Loucy (cell line): ENCODE data around the gene CAMTA1.

Experiments
- H2AFZ ChIP-seq: fragments of 200-600 bp; sonication (generic); 2 replicates; pipeline ENCODE4 v1.6.0; 2016; ENCODE audit warnings: antibody characterized with exemption, mild to moderate bottlenecking, low read length, moderate library complexity
- H3F3A ChIP-seq: fragments of 200-600 bp; 2 replicates; pipeline ENCODE4 v1.6.0; 2016; ENCODE audit warnings: antibody characterized with exemption, low read depth, mild to moderate bottlenecking
- H3K27me3 ChIP-seq: fragments of 200-600 bp; sonication (generic); 2 replicates; pipeline ENCODE4 v1.6.1; 2014; ENCODE audit warnings: low read length, mild to moderate bottlenecking; ENCODE audit not compliant: insufficient read depth, poor library complexity, severe bottlenecking
- H3K36me3 ChIP-seq: fragments of 200-600 bp; sonication (generic); 2 replicates; pipeline ENCODE4 v1.6.1; 2016; ENCODE audit warnings: low read length; ENCODE audit not compliant: insufficient read depth
- H3K4me1 ChIP-seq: fragments of 200-600 bp; sonication (generic); 2 replicates; pipeline ENCODE4 v1.5.1; 2014; ENCODE audit warnings: low read length, mild to moderate bottlenecking; ENCODE audit not compliant: insufficient read depth, poor library complexity, severe bottlenecking
- H3K4me2 ChIP-seq: fragments of 200-600 bp; sonication (generic); 2 replicates; pipeline ENCODE4 v1.6.0; 2014; ENCODE audit warnings: antibody characterized with exemption, low read length, low read depth, mild to moderate bottlenecking; ENCODE audit not compliant: poor library complexity, severe bottlenecking
- H3K4me3 ChIP-seq: fragments of 200-600 bp; sonication (generic); 2 replicates; pipeline ENCODE4 v1.5.1; 2014; ENCODE audit warnings: low read length, mild to moderate bottlenecking, mixed read lengths; ENCODE audit not compliant: poor library complexity, severe bottlenecking
- H3K79me2 ChIP-seq: fragments of 200-600 bp; sonication (generic); 2 replicates; pipeline ENCODE4 v1.6.1; 2014; ENCODE audit warnings: low read length; ENCODE audit not compliant: insufficient read depth
- H3K9ac ChIP-seq: fragments of 200-600 bp; sonication (generic); 2 replicates; pipeline ENCODE4 v1.6.0; 2014; ENCODE audit warnings: mild to moderate bottlenecking, low read depth, low read length, moderate library complexity; ENCODE audit not compliant: poor library complexity, severe bottlenecking
- H3K9me2 ChIP-seq: fragments of 200-600 bp; sonication (generic); replicated peaks from 2 replicates; pipeline ENCODE4 v1.6.1; 2016; ENCODE audit warnings: low read depth, low read length, mixed read lengths
- H3K9me3 ChIP-seq: fragments of 200-600 bp; sonication (generic); 2 replicates; pipeline ENCODE4 v1.6.1; 2014; ENCODE audit warnings: mild to moderate bottlenecking, antibody characterized with exemption, low read length, low read depth; ENCODE audit not compliant: insufficient read depth
- H4K20me1 ChIP-seq: fragments of 200-600 bp; sonication (generic); 2 replicates; pipeline ENCODE4 v1.6.0; 2014; ENCODE audit warnings: antibody characterized with exemption, low read length, mild to moderate bottlenecking; ENCODE audit not compliant: insufficient read depth, poor library complexity, severe bottlenecking
- CTCF ChIP-seq: fragments of 200-600 bp; sonication (generic); conservative IDR thresholded peaks from 2 replicates; pipeline ENCODE4 v1.5.1; 2014; ENCODE audit warnings: mild to moderate bottlenecking, antibody characterized with exemption, low read length
- EZH2phosphoT487 ChIP-seq: fragments of 200-600 bp; IDR thresholded peaks from 2 replicates; pipeline ENCODE4 v1.6.1; 2018; ENCODE audit warnings: antibody characterized with exemption, mild to moderate bottlenecking, moderate library complexity, borderline replicate concordance

CAMTA1 gene

DNA sequence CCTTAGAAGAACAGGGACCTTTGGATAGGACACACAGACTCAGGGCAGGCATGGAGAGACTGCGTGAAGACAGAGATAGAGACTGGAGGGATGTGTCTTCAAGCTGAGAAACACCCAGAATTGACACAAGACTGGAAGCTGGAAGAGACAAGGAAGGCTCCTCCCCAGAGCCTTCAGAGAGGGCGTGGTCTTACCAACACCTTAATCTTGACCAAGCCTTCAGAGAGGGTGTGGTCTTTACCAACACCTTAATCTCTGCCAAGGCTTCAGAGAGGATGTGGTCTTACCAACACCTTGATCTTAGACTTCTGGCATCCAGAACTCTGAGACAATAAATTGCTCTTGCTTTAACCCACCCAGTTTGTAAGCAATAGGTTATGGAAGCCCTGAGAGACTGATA lies 504.4 kb downstream of the CAMTA1 start:
- no peaks in the 10 kb centered on the region for H3K9me3 ChIP-seq
- TF ChIP-seq CTCF, result no peak
- no peak for TF ChIP-seq EZH2phosphoT487
- H3K4me2 ChIP-seq, result no peak overlapping the region
- no peaks in the 10 kb centered on the region for H4K20me1 ChIP-seq
- no peak overlapping the region for H2AFZ ChIP-seq
- H3K4me3 ChIP-seq, result no peak overlapping the region
- H3K9me2 ChIP-seq, result no peaks in the 10 kb centered on the region
- no peaks in the 10 kb centered on the region for H3F3A ChIP-seq
- H3K9ac ChIP-seq, result no peak overlapping the region
- no peaks in the 10 kb centered on the region for H3K79me2 ChIP-seq
- no peaks in the 10 kb centered on the region for H3K27me3 ChIP-seq
- H3K4me1 ChIP-seq, result no peaks in the 10 kb centered on the region
- no peaks in the 10 kb centered on the region for H3K36me3 ChIP-seq

DNA sequence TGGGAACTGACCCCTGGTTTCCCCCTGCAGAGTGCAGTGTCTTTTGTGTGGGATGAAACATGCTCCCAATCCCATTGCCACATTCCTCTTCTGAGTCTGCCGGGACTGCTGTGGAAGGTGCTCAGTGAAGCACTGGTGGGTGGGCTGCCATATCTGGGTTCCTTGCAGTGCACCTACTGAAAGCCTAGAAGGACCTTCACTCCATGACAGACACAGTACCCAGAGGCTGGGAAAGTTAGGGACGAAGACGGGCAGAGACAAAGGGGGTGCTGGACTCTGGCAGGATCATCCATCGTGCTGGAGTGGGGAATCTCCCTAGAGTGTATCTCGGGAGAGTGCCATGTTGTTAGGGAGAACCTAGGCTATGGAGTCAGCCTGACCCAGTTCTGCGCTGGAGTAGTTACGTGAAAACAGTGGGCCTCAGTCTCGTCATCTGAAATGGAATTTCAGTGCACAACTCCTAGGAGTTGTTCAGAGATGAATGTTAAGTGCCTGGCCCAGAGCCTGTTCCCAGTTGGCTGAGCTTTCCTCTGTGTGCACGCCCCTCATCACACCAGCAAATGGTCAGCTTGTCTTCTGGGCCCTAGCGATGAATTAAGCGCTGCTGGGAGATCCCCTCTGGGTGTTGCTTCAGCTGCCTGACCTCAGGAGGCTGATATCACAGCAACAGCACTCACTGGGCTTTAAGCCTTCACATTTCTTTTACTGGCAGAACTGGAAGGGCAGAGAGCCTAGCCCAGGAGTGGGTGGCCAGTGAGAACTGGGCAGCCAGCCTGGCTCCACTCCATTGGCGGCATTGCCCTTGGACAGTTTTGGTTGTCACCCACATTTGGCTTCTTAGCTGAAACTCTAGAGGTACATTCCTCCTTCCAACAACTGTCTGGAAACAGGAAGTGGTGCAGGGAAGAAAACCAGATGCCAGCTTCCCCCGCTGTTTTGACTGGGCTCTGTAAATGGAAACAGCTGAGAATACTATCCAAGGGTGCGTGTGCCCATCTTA lies 506.0 kb downstream of the CAMTA1 start:
- Histone ChIP-seq H3K9ac (no peak overlapping the region), H3K79me2 (no peaks in the 10 kb centered on the region)

GRCh38 chr1:7292036-7292681 lies 506.9 kb downstream of the CAMTA1 start:
- H3K9ac ChIP-seq, result no peak overlapping the region
- no peaks in the 10 kb centered on the region for H3F3A ChIP-seq
- no peaks in the 10 kb centered on the region for H4K20me1 ChIP-seq
- H3K36me3 ChIP-seq, result no peaks in the 10 kb centered on the region
- H3K27me3 ChIP-seq, result no peaks in the 10 kb centered on the region
- no peaks in the 10 kb centered on the region for H3K79me2 ChIP-seq
- no peaks in the 10 kb centered on the region for H3K9me2 ChIP-seq
- 0 out of 2 replicates have a peak, but pooled peaks cover 3% of the 10 kb centered on the region for H3K9me3 ChIP-seq
- TF ChIP-seq EZH2phosphoT487 (no peak), CTCF (no peak)
- H3K4me1 ChIP-seq, result no peaks in the 10 kb centered on the region
- no peak overlapping the region for H2AFZ ChIP-seq
- H3K4me3 ChIP-seq, result no peak overlapping the region
- no peak overlapping the region for H3K4me2 ChIP-seq

More for the DNA sequence above, 506.0 kb downstream of the CAMTA1 start:
- Histone ChIP-seq H3F3A (no peaks in the 10 kb centered on the region), H3K27me3 (no peaks in the 10 kb centered on the region), H3K9me2 (no peaks in the 10 kb centered on the region), H3K4me3 (no peak overlapping the region), H3K4me1 (no peaks in the 10 kb centered on the region), H3K36me3 (no peaks in the 10 kb centered on the region), H4K20me1 (no peaks in the 10 kb centered on the region), H3K9me3 (0 out of 2 replicates have a peak, but pooled peaks cover 2% of the 10 kb centered on the region), H2AFZ (no peak overlapping the region), H3K4me2 (no peak overlapping the region)
- TF ChIP-seq CTCF (no peak), EZH2phosphoT487 (no peak)
